Measurements from ENCODE around the gene TNIK. TPM values are rescaled to one million over a fixed set of nuclear protein-coding genes. Genes with fewer than 3 reads are reported as not detected.

TNIK gene
- total and polyA plus RNA-seq, 2 of the 4 experiments (the other 2 are of a cell fraction): 3.4 to 6.3 TPM

DNA sequence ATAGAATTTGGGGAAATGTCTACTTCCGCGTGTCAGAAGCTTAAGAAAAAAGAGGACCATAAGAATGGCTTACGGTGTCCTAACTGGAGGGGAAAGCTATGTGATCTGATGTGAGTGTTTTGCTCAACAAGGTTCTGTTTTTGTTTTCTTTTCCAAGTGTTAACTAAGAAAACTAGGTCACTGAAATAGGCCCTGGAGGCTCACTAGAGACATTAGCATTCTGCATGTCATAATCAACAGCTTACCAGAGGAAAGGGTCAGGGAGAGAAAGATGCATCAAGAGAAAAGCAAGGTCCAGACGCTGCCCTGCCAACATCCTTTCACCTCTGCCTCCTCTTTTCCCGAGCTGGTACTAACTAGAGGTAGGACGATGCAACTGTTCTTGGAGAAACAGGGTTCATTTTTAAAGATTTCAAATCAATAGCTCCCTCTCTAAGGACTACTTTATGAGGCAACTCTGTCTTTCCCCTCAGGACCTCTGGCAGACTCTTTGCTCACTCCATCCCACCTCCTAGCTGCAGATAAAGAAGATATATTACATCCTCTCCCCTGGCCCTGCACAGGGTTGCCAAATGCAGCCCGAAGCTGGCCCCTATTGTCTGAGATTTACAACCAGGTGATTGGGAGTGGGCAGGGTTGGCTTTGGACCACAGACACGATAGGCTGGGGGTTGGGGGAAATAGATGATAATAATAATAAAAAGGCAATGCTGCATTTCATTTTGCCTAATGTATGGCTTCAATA lies 223.8 kb downstream of the TNIK start:
- peaks cover 0 to 3% of the 10 kb centered on the region in 2 experiments; a peak in 1 of 4 replicates for H3K79me1 ChIP-seq (ENCODE audit: low read depth in 1 of 2, low read length in 2 of 2)
- H3K4ac ChIP-seq (ENCODE audit: low read depth, low read length): no peak overlapping the region
- no peak overlapping the region for H2AFZ ChIP-seq (replicated peaks; ENCODE audit: low read length, poor library complexity)
- H2BK15ac ChIP-seq (ENCODE audit: low read depth, low read length): no peak overlapping the region
- peaks cover 2% of the 10 kb centered on the region; the same call in 1 of the 2 replicates for H3K27me3 ChIP-seq (ENCODE audit: control insufficient read depth, insufficient read depth, low read length)
- no peak overlapping the region for H3K4me3 ChIP-seq (ENCODE audit: insufficient read depth, low read depth, low read length)
- no peaks in the 10 kb centered on the region for H3K9me3 ChIP-seq (ENCODE audit: control insufficient read depth, insufficient read depth, low read length)
- H4K5ac ChIP-seq (ENCODE audit: low read depth, low read length): no peak overlapping the region
- H3K14ac ChIP-seq (replicated peaks; ENCODE audit: low read depth, low read length): no peak overlapping the region
- H3K23ac ChIP-seq (ENCODE audit: low read depth, low read length): no peak overlapping the region
- no peak overlapping the region for H2BK5ac ChIP-seq (ENCODE audit: low read depth, low read length, poor library complexity, severe bottlenecking)
- whole genome bisulfite sequencing, 2 experiments (ENCODE audit: extremely low coverage in 2 of 2, insufficient read length in 1 of 2): 100% methylated on average over 1 of the region's 8 CpGs; no CpG with 5 or more reads in 1 of the 2 experiments
- no peaks in the 10 kb centered on the region for H3K36me3 ChIP-seq (ENCODE audit: control insufficient read depth, insufficient read depth, low read length)
- H4K20me1 ChIP-seq (ENCODE audit: insufficient read depth, low read length): no peaks in the 10 kb centered on the region
- no peak overlapping the region for H2BK120ac ChIP-seq (ENCODE audit: low read depth, low read length)
- in situ Hi-C loops (cut with MboI; ENCODE audit: low sequenced_read_pairs) (no loop called here), dilution Hi-C loops (cut with HindIII; ENCODE audit: low sequenced_read_pairs, unreplicated experiment) (no loop called here), intact Hi-C loops (cut with micrococcal nuclease) (no loop called here)
- H3K18ac ChIP-seq (ENCODE audit: low read depth, low read length): no peak overlapping the region
- ATAC-seq (ENCODE audit: low read depth): no peak
- no peaks in the 10 kb centered on the region for H3K4me1 ChIP-seq (ENCODE audit: control insufficient read depth, insufficient read depth, low read length)
- no peak overlapping the region for H2AK5ac ChIP-seq (ENCODE audit: low read depth, low read length)
- no peak overlapping the region for H4K8ac ChIP-seq (ENCODE audit: low read depth in 2 of 2, low read length in 2 of 2)
- no peak overlapping the region for H3K9ac ChIP-seq (ENCODE audit: low read depth, low read length)
- no peak overlapping the region for H4K91ac ChIP-seq (ENCODE audit: insufficient read depth, low read depth, low read length)
- BruUV-seq (replicated peaks): no TSS peak
- H3K56ac ChIP-seq (ENCODE audit: extremely low read depth, insufficient read depth, low read length): no peak overlapping the region
- no peak for DNase-seq
- POLR2A ChIA-PET (ENCODE audit: unreplicated experiment): no interaction called here
- H2BK20ac ChIP-seq (ENCODE audit: low read depth, low read length): no peak overlapping the region
- CTCF ChIA-PET: interaction anchor here (0.6 kb wide), 1 partner anchor 10 kb away, joined by 5 read pairs; no protein-coding TSS in a partner anchor
- no peak overlapping the region for H3K4me2 ChIP-seq (ENCODE audit: low read depth, low read length)
- H3K27ac ChIP-seq (ENCODE audit: insufficient read depth, low read length): no peak overlapping the region
- TF ChIP-seq MAZ (IDR thresholded peaks at IDR 0.05; ENCODE audit: borderline replicate concordance, low read depth, low read length) (no peak), MAFK (IDR thresholded peaks at IDR 0.05; ENCODE audit: low read depth, low read length) (no peak), MXI1 (IDR thresholded peaks at IDR 0.05; ENCODE audit: borderline replicate concordance, low read depth, low read length) (no peak), RAD21 (IDR thresholded peaks at IDR 0.05; ENCODE audit: low read length) (no peak), RCOR1 (IDR thresholded peaks at IDR 0.05; ENCODE audit: insufficient replicate concordance, low read length) (no peak), POLR2A (IDR thresholded peaks at IDR 0.05; ENCODE audit: low read depth, low read length) (no peak), FOS (IDR thresholded peaks at IDR 0.05; ENCODE audit: low read depth, low read length) (no peak), RFX5 (IDR thresholded peaks at IDR 0.05; ENCODE audit: low read depth, low read length) (no peak), CHD1 (IDR thresholded peaks at IDR 0.05; ENCODE audit: low read depth, low read length) (no peak), BHLHE40 (IDR thresholded peaks at IDR 0.05; ENCODE audit: low read depth, low read length) (no peak), SMC3 (IDR thresholded peaks at IDR 0.05; ENCODE audit: low read depth, low read length) (no peak), NFE2L2 (IDR thresholded peaks at IDR 0.05; ENCODE audit: low read depth, low read length) (no peak)
- TF ChIP-seq, protein P1, sequence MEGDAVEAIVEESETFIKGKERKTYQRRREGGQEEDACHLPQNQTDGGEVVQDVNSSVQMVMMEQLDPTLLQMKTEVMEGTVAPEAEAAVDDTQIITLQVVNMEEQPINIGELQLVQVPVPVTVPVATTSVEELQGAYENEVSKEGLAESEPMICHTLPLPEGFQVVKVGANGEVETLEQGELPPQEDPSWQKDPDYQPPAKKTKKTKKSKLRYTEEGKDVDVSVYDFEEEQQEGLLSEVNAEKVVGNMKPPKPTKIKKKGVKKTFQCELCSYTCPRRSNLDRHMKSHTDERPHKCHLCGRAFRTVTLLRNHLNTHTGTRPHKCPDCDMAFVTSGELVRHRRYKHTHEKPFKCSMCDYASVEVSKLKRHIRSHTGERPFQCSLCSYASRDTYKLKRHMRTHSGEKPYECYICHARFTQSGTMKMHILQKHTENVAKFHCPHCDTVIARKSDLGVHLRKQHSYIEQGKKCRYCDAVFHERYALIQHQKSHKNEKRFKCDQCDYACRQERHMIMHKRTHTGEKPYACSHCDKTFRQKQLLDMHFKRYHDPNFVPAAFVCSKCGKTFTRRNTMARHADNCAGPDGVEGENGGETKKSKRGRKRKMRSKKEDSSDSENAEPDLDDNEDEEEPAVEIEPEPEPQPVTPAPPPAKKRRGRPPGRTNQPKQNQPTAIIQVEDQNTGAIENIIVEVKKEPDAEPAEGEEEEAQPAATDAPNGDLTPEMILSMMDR (conservative IDR thresholded peaks at IDR 0.05; ENCODE audit: low read depth, low read length): no peak
- TF ChIP-seq, protein P2, sequence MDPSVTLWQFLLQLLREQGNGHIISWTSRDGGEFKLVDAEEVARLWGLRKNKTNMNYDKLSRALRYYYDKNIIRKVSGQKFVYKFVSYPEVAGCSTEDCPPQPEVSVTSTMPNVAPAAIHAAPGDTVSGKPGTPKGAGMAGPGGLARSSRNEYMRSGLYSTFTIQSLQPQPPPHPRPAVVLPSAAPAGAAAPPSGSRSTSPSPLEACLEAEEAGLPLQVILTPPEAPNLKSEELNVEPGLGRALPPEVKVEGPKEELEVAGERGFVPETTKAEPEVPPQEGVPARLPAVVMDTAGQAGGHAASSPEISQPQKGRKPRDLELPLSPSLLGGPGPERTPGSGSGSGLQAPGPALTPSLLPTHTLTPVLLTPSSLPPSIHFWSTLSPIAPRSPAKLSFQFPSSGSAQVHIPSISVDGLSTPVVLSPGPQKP (IDR thresholded peaks at IDR 0.05; ENCODE audit: borderline replicate concordance, low read depth, low read length): no peak
- TF ChIP-seq, protein P3, sequence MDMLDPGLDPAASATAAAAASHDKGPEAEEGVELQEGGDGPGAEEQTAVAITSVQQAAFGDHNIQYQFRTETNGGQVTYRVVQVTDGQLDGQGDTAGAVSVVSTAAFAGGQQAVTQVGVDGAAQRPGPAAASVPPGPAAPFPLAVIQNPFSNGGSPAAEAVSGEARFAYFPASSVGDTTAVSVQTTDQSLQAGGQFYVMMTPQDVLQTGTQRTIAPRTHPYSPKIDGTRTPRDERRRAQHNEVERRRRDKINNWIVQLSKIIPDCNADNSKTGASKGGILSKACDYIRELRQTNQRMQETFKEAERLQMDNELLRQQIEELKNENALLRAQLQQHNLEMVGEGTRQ (IDR thresholded peaks at IDR 0.05; ENCODE audit: low read depth, low read length): no peak
- no peaks in the 10 kb centered on the region for H3K9me1 ChIP-seq (ENCODE audit: insufficient read depth, low read length)
- no peak overlapping the region for H2AK9ac ChIP-seq (replicated peaks; ENCODE audit: low read depth, low read length, poor library complexity)

Data from IMR-90 (cell line).